Mammary epithelial cell (primary cell): Measurements from ENCODE around the gene UVRAG.

Experiments
- CTCF ChIP-seq, 2 donors: IDR thresholded peaks in 1 of 2; conservative IDR thresholded peaks in 1 of 2; 2 replicates each; pipeline ENCODE4 v1.5.1; 2011 to 2012; ENCODE audit warnings: inconsistent platforms in 2 of 2, low read length in 2 of 2, mild to moderate bottlenecking in 2 of 2, control low read depth in 1 of 2, low read depth in 1 of 2; ENCODE audit not compliant: insufficient read depth in 1 of 2; ENCODE audit errors: extremely low read depth in 1 of 2
- EZH2 ChIP-seq: IDR thresholded peaks from 2 replicates; pipeline ENCODE4 v1.6.1; 2012; ENCODE audit warnings: low read length, inconsistent platforms, borderline replicate concordance

- TF ChIP-seq CTCF (conservative IDR thresholded peaks at IDR 0.05 in 1 of 2, IDR thresholded peaks at IDR 0.05 in 1 of 2; ENCODE audit: extremely low read depth in 1 of 2, insufficient read depth in 1 of 2, low read depth in 1 of 2, low read length in 2 of 2) = no peak
- TF ChIP-seq EZH2 = no peak
Observed at GRCh38 chr11:76026281-76026680, 211.3 kb downstream of the UVRAG start.
